H9 (cell line): ENCODE results near the gene SOBP. TPM values are rescaled to one million over a fixed set of nuclear protein-coding genes. Genes with fewer than 3 reads are reported as not detected.

Experiments
- DNase-seq: peaks from one replicate; pipeline ENCODE4 v3.0.0-alpha.2; 2017
- H2AFZ ChIP-seq: one replicate; pipeline ENCODE4 v1.6.1; 2013; ENCODE audit warnings: mild to moderate bottlenecking, low read length, control low read depth, moderate library complexity
- H2AK5ac ChIP-seq: 2 replicates; pipeline ENCODE4 v1.6.1; 2013; ENCODE audit warnings: low read length, control low read depth, mixed read lengths; ENCODE audit not compliant: insufficient read length
- H2BK120ac ChIP-seq: one replicate; pipeline ENCODE4 v1.6.1; 2013; ENCODE audit warnings: low read depth, mild to moderate bottlenecking, low read length, control low read depth, inconsistent platforms; ENCODE audit not compliant: poor library complexity, severe bottlenecking
- H2BK12ac ChIP-seq: 2 replicates; pipeline ENCODE4 v1.6.1; 2013; ENCODE audit warnings: low read length, control low read depth, mixed read lengths, low read depth; ENCODE audit not compliant: insufficient read length
- H2BK15ac ChIP-seq: 2 replicates; pipeline ENCODE4 v1.6.1; 2013; ENCODE audit warnings: low read depth, low read length, control low read depth
- H2BK20ac ChIP-seq: one replicate; pipeline ENCODE4 v1.6.1; 2013; ENCODE audit warnings: low read depth, mild to moderate bottlenecking, low read length, control low read depth, inconsistent platforms; ENCODE audit not compliant: poor library complexity, severe bottlenecking
- H2BK5ac ChIP-seq: 2 replicates; pipeline ENCODE4 v1.6.1; 2013; ENCODE audit warnings: low read length, control low read depth, mixed read lengths; ENCODE audit not compliant: insufficient read length
- H3K14ac ChIP-seq: 2 replicates; pipeline ENCODE4 v1.6.1; 2013; ENCODE audit warnings: low read length, control low read depth; ENCODE audit not compliant: insufficient read depth
- H3K18ac ChIP-seq: 2 replicates; pipeline ENCODE4 v1.6.1; 2013; ENCODE audit warnings: low read depth, mild to moderate bottlenecking, mixed read lengths, low read length, control low read depth; ENCODE audit not compliant: insufficient read length
- H3K23ac ChIP-seq: 2 replicates; pipeline ENCODE4 v1.6.1; 2013; ENCODE audit warnings: low read length, control low read depth, mixed read lengths, low read depth; ENCODE audit not compliant: insufficient read length
- H3K23me2 ChIP-seq: 2 replicates; pipeline ENCODE4 v1.6.1; 2013; ENCODE audit warnings: low read depth, mild to moderate bottlenecking, mixed read lengths, low read length, control low read depth; ENCODE audit not compliant: insufficient read length, poor library complexity, severe bottlenecking
- H3K27ac ChIP-seq: 2 replicates; pipeline ENCODE4 v1.5.1; 2013; ENCODE audit warnings: low read length, control low read depth, mixed read lengths, low read depth; ENCODE audit not compliant: insufficient read length
- H3K27me3 ChIP-seq: 2 replicates; pipeline ENCODE4 v1.6.1; 2013; ENCODE audit warnings: low read length, control low read depth, inconsistent platforms; ENCODE audit not compliant: insufficient read depth
- H3K4ac ChIP-seq: 2 replicates; pipeline ENCODE4 v1.6.1; 2013; ENCODE audit warnings: low read depth, mild to moderate bottlenecking, control low read depth, inconsistent platforms, low read length, moderate library complexity
- H3K4me1 ChIP-seq: 2 replicates; pipeline ENCODE4 v1.6.1; 2013; ENCODE audit warnings: low read length, control low read depth, inconsistent platforms; ENCODE audit not compliant: insufficient read depth
- H3K4me2 ChIP-seq: 2 replicates; pipeline ENCODE4 v1.6.1; 2013; ENCODE audit warnings: low read length, control low read depth, mixed read lengths; ENCODE audit not compliant: insufficient read length, insufficient read depth
- H3K56ac ChIP-seq: 2 replicates; pipeline ENCODE4 v1.6.1; 2013; ENCODE audit warnings: low read depth, mild to moderate bottlenecking, mixed read lengths, low read length, control low read depth; ENCODE audit not compliant: insufficient read length
- H3K79me1 ChIP-seq: 2 replicates; pipeline ENCODE4 v1.6.1; 2013; ENCODE audit warnings: low read depth, mild to moderate bottlenecking, moderate library complexity, low read length, control low read depth, inconsistent platforms; ENCODE audit not compliant: insufficient read depth, poor library complexity, severe bottlenecking
- H3K79me2 ChIP-seq: 2 replicates; pipeline ENCODE4 v1.6.1; 2013; ENCODE audit warnings: low read length, control low read depth, inconsistent platforms; ENCODE audit not compliant: insufficient read depth
- H3K9ac ChIP-seq: 2 replicates; pipeline ENCODE4 v1.6.1; 2013; ENCODE audit warnings: low read length, control low read depth, mixed read lengths; ENCODE audit not compliant: insufficient read length; ENCODE audit errors: extremely low read depth
- H3K9me3 ChIP-seq: one replicate; pipeline ENCODE4 v1.6.1; 2013; ENCODE audit warnings: low read depth, low read length, inconsistent platforms; ENCODE audit not compliant: control insufficient read depth
- H3T11ph ChIP-seq: one replicate; pipeline ENCODE4 v1.6.1; 2013; ENCODE audit warnings: mild to moderate bottlenecking, low read length, control low read depth, inconsistent platforms
- H4K20me1 ChIP-seq: one replicate; pipeline ENCODE4 v1.6.1; 2013; ENCODE audit not compliant: control insufficient read depth, insufficient read length, insufficient read depth
- H4K5ac ChIP-seq: 2 replicates; pipeline ENCODE4 v1.6.1; 2013; ENCODE audit warnings: low read depth, mild to moderate bottlenecking, mixed read lengths, low read length, control low read depth; ENCODE audit not compliant: insufficient read length
- H4K8ac ChIP-seq: replicated peaks from 2 replicates; pipeline ENCODE4 v1.6.1; 2013; ENCODE audit warnings: low read length, control low read depth, mixed read lengths, low read depth; ENCODE audit not compliant: insufficient read length
- H4K91ac ChIP-seq: 2 replicates; pipeline ENCODE4 v1.6.1; 2013; ENCODE audit warnings: low read depth, mild to moderate bottlenecking, moderate library complexity, mixed read lengths, low read length, control low read depth; ENCODE audit not compliant: insufficient read length
- H3K27ac Mint-ChIP-seq, 3 experiments: 2 replicates in 2 of 3; 3 replicates in 1 of 3; pipeline ENCODE4 v1.8.0; 2020 to 2021; ENCODE audit warnings: mixed read lengths in 3 of 3, mild to moderate bottlenecking in 1 of 3, moderate library complexity in 1 of 3
- H3K27me3 Mint-ChIP-seq: 2 replicates; pipeline ENCODE4 v1.8.0; 2021; ENCODE audit warnings: low read depth, mild to moderate bottlenecking, moderate library complexity, mixed read lengths
- H3K36me3 Mint-ChIP-seq, 3 experiments: 2 replicates in 2 of 3; 3 replicates in 1 of 3; pipeline ENCODE4 v1.8.0; 2020 to 2021; ENCODE audit warnings: low read depth in 3 of 3, mixed read lengths in 3 of 3; ENCODE audit not compliant: insufficient read depth in 1 of 3
- H3K4me1 Mint-ChIP-seq, 2 experiments: 2 replicates each; pipeline ENCODE4 v1.8.0; 2020; ENCODE audit warnings: mixed read lengths in 2 of 2
- H3K4me3 Mint-ChIP-seq, 2 experiments: 2 replicates in 1 of 2; 3 replicates in 1 of 2; pipeline ENCODE4 v1.8.0; 2020 to 2021; ENCODE audit warnings: mild to moderate bottlenecking in 2 of 2, mixed read lengths in 2 of 2, moderate library complexity in 1 of 2
- H3K9me3 Mint-ChIP-seq, 2 experiments: 2 replicates in 1 of 2; 3 replicates in 1 of 2; pipeline ENCODE4 v1.8.0; 2020; ENCODE audit warnings: mild to moderate bottlenecking in 2 of 2, mixed read lengths in 2 of 2, moderate library complexity in 1 of 2
- CTCF ChIP-seq: fragments of 200-600 bp; sonication (generic); conservative IDR thresholded peaks from 3 replicates; pipeline ENCODE4 v1.8.0; 2021; ENCODE audit warnings: antibody characterized with exemption, mild to moderate bottlenecking
- WGBS: extraction: QIAGEN DNeasy Blood & Tissue Kit; methylation state at CpG from one replicate; pipeline ENCODE4 v1.1.7; 2013; ENCODE audit warnings: missing lambda C conversion rate, low lambda C conversion rate, mixed read lengths; ENCODE audit not compliant: insufficient read length; ENCODE audit errors: extremely low coverage; 5-methylcytosine and 5-hydroxymethylcytosine counted together
- total RNA-seq: library from RNA; stranded (reverse); gene quantifications from 2 replicates; pipeline ENCODE4 v1.2.1, GENCODE V29; 2021

SOBP gene
- total RNA-seq, 1 experiment from 2014 or later, result 4.3 TPM

GRCh38 chr6:107543567-107543966 is 53.6 kb downstream of the SOBP start:
- no peak overlapping the region for H3T11ph ChIP-seq
- no peak overlapping the region for H3K27ac ChIP-seq
- H3K56ac ChIP-seq, result no peak overlapping the region
- H3K23me2 ChIP-seq, result no peaks in the 10 kb centered on the region
- no peak for DNase-seq
- H3K79me1 ChIP-seq, result no peaks in the 10 kb centered on the region
- Mint-ChIP-seq H3K27ac (no peak overlapping the region), H3K36me3 (peaks cover 0 to 2% (median 0%) of the 10 kb centered on the region in 3 experiments; a peak in 1 of 7 replicates), H3K27me3 (no peaks in the 10 kb centered on the region), H3K4me3 (no peak overlapping the region), H3K9me3 (no peaks in the 10 kb centered on the region), H3K4me1 (peaks cover 34 to 40% of the 10 kb centered on the region in 2 experiments)
- H2BK120ac ChIP-seq, result no peak overlapping the region
- H4K91ac ChIP-seq, result no peak overlapping the region
- no peak overlapping the region for H2BK5ac ChIP-seq
- H3K18ac ChIP-seq, result no peak overlapping the region
- H2AK5ac ChIP-seq, result no peak overlapping the region
- no peak overlapping the region for H3K23ac ChIP-seq
- H3K27me3 ChIP-seq, result no peaks in the 10 kb centered on the region
- no peak overlapping the region for H4K5ac ChIP-seq
- H3K79me2 ChIP-seq, result no peaks in the 10 kb centered on the region
- no peak overlapping the region for H2BK12ac ChIP-seq
- H3K4me2 ChIP-seq, result no peak overlapping the region
- no peak overlapping the region for H4K8ac ChIP-seq
- no peaks in the 10 kb centered on the region for H4K20me1 ChIP-seq
- H2AFZ ChIP-seq, result no peak overlapping the region
- H3K4ac ChIP-seq, result no peak overlapping the region
- H3K9ac ChIP-seq, result no peak overlapping the region
- no peak overlapping the region for H2BK15ac ChIP-seq
- no peaks in the 10 kb centered on the region for H3K4me1 ChIP-seq
- H2BK20ac ChIP-seq, result no peak overlapping the region
- no peak for TF ChIP-seq CTCF
- no CpG with 5 or more reads among the region's 2 CpGs for WGBS
- no peak overlapping the region for H3K14ac ChIP-seq
- no peaks in the 10 kb centered on the region for H3K9me3 ChIP-seq
